ENCODE measurements around the gene TBRG4.
A peak's percentile ranks its signal among the peaks of the same experiment; 100 is the strongest.
"Not testable (repeated sequence)": the region's sequence is repeated elsewhere in the genome, so short reads cannot be mapped to it uniquely, and the experiment has no call there.

TBRG4 gene

GRCh38 chr7:45116048-45116447, 4.6 kb upstream of the TBRG4 start:
- DNase-seq: no peak

- DNase-seq: no peak
Measured at GRCh38 chr7:45114926-45115325, 3.4 kb upstream of the TBRG4 start.

- DNase-seq: not testable (repeated sequence)
Measured at GRCh38 chr7:45114257-45114656, 2.8 kb upstream of the TBRG4 start.

- DNase-seq: no peak
Measured at GRCh38 chr7:45112648-45113047, 1.2 kb upstream of the TBRG4 start.

- no peak for DNase-seq
Measured at GRCh38 chr7:45108863-45109262, 2.6 kb downstream of the TBRG4 start.

- DNase-seq: no peak
Measured at GRCh38 chr7:45107356-45107755, 4.1 kb downstream of the TBRG4 start.

GRCh38 chr7:45106820-45107219, 4.7 kb downstream of the TBRG4 start:
- no peak for DNase-seq

GRCh38 chr7:45105588-45106188, 5.8 kb downstream of the TBRG4 start:
- no peak for DNase-seq

GRCh38 chr7:45104844-45105587, 6.5 kb downstream of the TBRG4 start:
- no peak for DNase-seq

- no peak for DNase-seq
Measured at GRCh38 chr7:45103958-45104843, 7.3 kb downstream of the TBRG4 start.

- no peak for DNase-seq
Measured at GRCh38 chr7:45102785-45103712, 8.4 kb downstream of the TBRG4 start.

- no peak for DNase-seq
Measured at GRCh38 chr7:45101748-45102147, 9.7 kb downstream of the TBRG4 start.

- no peak for DNase-seq
Measured at GRCh38 chr7:45100761-45101480, 10.6 kb downstream of the TBRG4 start.

- DNase-seq: no peak
Measured at GRCh38 chr7:45099891-45100760, 11.4 kb downstream of the TBRG4 start.

- no peak for DNase-seq
Measured at GRCh38 chr7:45098983-45099839, 12.3 kb downstream of the TBRG4 start.

GRCh38 chr7:45092931-45093235, 18.6 kb downstream of the TBRG4 start:
- DNase-seq: no peak

- DNase-seq: no peak
Measured at GRCh38 chr7:45092100-45092930, 19.2 kb downstream of the TBRG4 start.

- DNase-seq: peak; percentile 50 to 99 (median 96)
Measured at GRCh38 chr7:45089341-45089891, 22.1 kb downstream of the TBRG4 start.

Data from C1 segment of cervical spinal cord (tissue), 14 donors.